ENCODE measurements around the gene HSD17B13.
"Not testable (repeated sequence)": the region's sequence is repeated elsewhere in the genome, so short reads cannot be mapped to it uniquely, and the experiment has no call there.

The HSD17B13 gene

GRCh38 chr4:87353592-87353991 is 30.9 kb upstream of the HSD17B13 start:
- Histone ChIP-seq H3K36me3 (ENCODE audit: insufficient read depth, low read length) (peaks cover 46% of the 10 kb centered on the region), H3K4me3 (ENCODE audit: low read depth in 1 of 2, low read length in 2 of 2) (no peak overlapping the region), H3K4me1 (ENCODE audit: insufficient read depth, low read length) (no peaks in the 10 kb centered on the region), H3K27me3 (ENCODE audit: insufficient read depth, low read length, poor library complexity) (no peaks in the 10 kb centered on the region), H3K4me2 (ENCODE audit: insufficient read depth, low read length) (no peak overlapping the region), H3K27ac (ENCODE audit: low read length) (no peak overlapping the region), H3K9me3 (ENCODE audit: insufficient read depth, low read length, severe bottlenecking) (no peaks in the 10 kb centered on the region), H4K20me1 (ENCODE audit: insufficient read depth, low read length) (no peaks in the 10 kb centered on the region), H2AFZ (ENCODE audit: low read depth, low read length) (no peak overlapping the region), H3K9ac (ENCODE audit: low read depth, low read length) (no peak overlapping the region), H3K79me2 (ENCODE audit: insufficient read depth, low read length) (no peaks in the 10 kb centered on the region)
- TF ChIP-seq EZH2 (IDR thresholded peaks at IDR 0.05; ENCODE audit: borderline replicate concordance, low read depth, low read length, severe bottlenecking) (no peak), CTCF (IDR thresholded peaks at IDR 0.05; ENCODE audit: borderline replicate concordance, extremely low read depth, low read length, poor library complexity, severe bottlenecking) (peak; percentile 43)
- DNase-seq (no peak), ATAC-seq (ENCODE audit: insufficient read depth, low read depth) (no peak)

GRCh38 chr4:87345139-87345538 is 22.5 kb upstream of the HSD17B13 start:
- ATAC-seq (ENCODE audit: insufficient read depth, low read depth) (no peak), DNase-seq (no peak)
- Histone ChIP-seq H3K27me3 (ENCODE audit: insufficient read depth, low read length, poor library complexity) (no peaks in the 10 kb centered on the region), H3K9ac (ENCODE audit: low read depth, low read length) (no peak overlapping the region), H3K27ac (ENCODE audit: low read length) (no peak overlapping the region), H3K4me2 (ENCODE audit: insufficient read depth, low read length) (no peak overlapping the region), H3K9me3 (ENCODE audit: insufficient read depth, low read length, severe bottlenecking) (no peaks in the 10 kb centered on the region), H3K4me3 (ENCODE audit: low read depth in 1 of 2, low read length in 2 of 2) (no peak overlapping the region), H3K79me2 (ENCODE audit: insufficient read depth, low read length) (peaks cover 5% of the 10 kb centered on the region; the same call in 1 of the 2 replicates), H3K36me3 (ENCODE audit: insufficient read depth, low read length) (peaks cover 45% of the 10 kb centered on the region), H3K4me1 (ENCODE audit: insufficient read depth, low read length) (no peaks in the 10 kb centered on the region), H2AFZ (ENCODE audit: low read depth, low read length) (no peak overlapping the region), H4K20me1 (ENCODE audit: insufficient read depth, low read length) (no peaks in the 10 kb centered on the region)
- no peak for TF ChIP-seq EZH2 (IDR thresholded peaks at IDR 0.05; ENCODE audit: borderline replicate concordance, low read depth, low read length, severe bottlenecking)
- no peak for TF ChIP-seq CTCF (IDR thresholded peaks at IDR 0.05; ENCODE audit: borderline replicate concordance, extremely low read depth, low read length, poor library complexity, severe bottlenecking)

DNA sequence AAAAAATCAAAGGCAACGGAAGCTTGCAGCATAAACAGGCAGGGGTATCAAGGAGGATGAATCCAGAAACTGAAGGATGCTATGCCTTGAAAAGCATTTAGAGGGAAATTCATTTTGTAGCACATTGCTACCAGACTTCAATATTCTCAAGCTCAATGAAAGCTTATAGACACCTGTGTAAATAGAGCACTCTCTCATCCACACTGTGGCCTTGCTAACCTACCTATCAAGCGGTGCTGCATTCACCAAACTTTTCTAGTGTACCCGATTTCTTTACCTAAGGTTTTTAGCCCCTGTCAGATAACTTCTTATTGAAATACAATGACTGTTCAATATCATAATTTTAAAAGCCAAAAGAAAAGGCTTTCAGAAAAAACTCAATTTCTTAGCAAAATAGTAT is 20.2 kb upstream of the HSD17B13 start:
- H3K9ac ChIP-seq (ENCODE audit: low read depth, low read length): no peak overlapping the region
- H3K4me2 ChIP-seq (ENCODE audit: insufficient read depth, low read length): no peak overlapping the region
- H3K79me2 ChIP-seq (ENCODE audit: insufficient read depth, low read length): peaks cover 5% of the 10 kb centered on the region; the same call in 1 of the 2 replicates
- peaks cover 67% of the 10 kb centered on the region for H3K36me3 ChIP-seq (ENCODE audit: insufficient read depth, low read length)
- H3K27me3 ChIP-seq (ENCODE audit: insufficient read depth, low read length, poor library complexity): no peaks in the 10 kb centered on the region
- no peak overlapping the region for H3K27ac ChIP-seq (ENCODE audit: low read length)
- TF ChIP-seq EZH2 (IDR thresholded peaks at IDR 0.05; ENCODE audit: borderline replicate concordance, low read depth, low read length, severe bottlenecking): no peak
- no peak for TF ChIP-seq CTCF (IDR thresholded peaks at IDR 0.05; ENCODE audit: borderline replicate concordance, extremely low read depth, low read length, poor library complexity, severe bottlenecking)
- H3K4me3 ChIP-seq (ENCODE audit: low read depth in 1 of 2, low read length in 2 of 2): no peak overlapping the region
- DNase-seq (no peak), ATAC-seq (ENCODE audit: insufficient read depth, low read depth) (no peak)
- H3K9me3 ChIP-seq (ENCODE audit: insufficient read depth, low read length, severe bottlenecking): no peaks in the 10 kb centered on the region
- H4K20me1 ChIP-seq (ENCODE audit: insufficient read depth, low read length): no peaks in the 10 kb centered on the region
- no peak overlapping the region for H2AFZ ChIP-seq (ENCODE audit: low read depth, low read length)
- H3K4me1 ChIP-seq (ENCODE audit: insufficient read depth, low read length): no peaks in the 10 kb centered on the region

DNA sequence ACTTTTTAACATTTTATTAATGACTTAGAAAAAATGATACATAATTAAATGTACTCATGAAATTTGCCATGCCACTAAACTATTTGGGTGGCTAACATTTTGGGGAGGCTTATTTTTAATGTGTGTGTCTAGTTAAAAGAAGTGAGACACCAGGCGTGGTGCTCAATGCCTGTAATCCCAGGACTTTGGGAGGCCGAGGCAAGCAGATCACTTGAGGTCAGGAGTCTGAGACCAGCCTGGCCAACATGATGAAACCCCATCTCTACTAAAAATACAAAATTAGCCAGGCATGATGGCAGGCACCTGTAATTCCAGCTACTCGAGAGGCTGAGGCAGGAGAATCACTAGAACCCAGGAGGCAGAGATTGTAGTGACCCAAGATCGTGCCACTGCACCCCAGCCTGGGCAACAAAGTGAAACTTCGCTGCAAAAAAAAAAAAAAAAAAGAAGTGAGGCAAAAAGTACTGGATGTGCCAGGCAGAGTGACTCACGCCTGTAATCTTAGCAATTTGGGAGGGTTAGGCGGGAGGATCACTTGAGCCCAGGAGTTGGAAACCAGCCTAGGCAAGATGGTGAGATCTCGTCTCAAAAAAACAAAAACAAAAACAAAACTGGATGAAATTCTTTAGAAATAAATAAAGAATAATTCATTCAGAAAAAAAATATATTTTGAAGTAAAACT is 19.4 kb upstream of the HSD17B13 start:
- not testable (repeated sequence) for DNase-seq; H3K4me2 ChIP-seq (ENCODE audit: insufficient read depth, low read length)

More for the DNA sequence above, 19.4 kb upstream of the HSD17B13 start:
- not testable (repeated sequence) for ATAC-seq (ENCODE audit: insufficient read depth, low read depth); H3K4me3 ChIP-seq (ENCODE audit: low read depth in 1 of 2, low read length in 2 of 2); H3K9me3 ChIP-seq (ENCODE audit: insufficient read depth, low read length, severe bottlenecking); H3K79me2 ChIP-seq (ENCODE audit: insufficient read depth, low read length); H3K4me1 ChIP-seq (ENCODE audit: insufficient read depth, low read length); H3K27me3 ChIP-seq (ENCODE audit: insufficient read depth, low read length, poor library complexity); H2AFZ ChIP-seq (ENCODE audit: low read depth, low read length); H3K9ac ChIP-seq (ENCODE audit: low read depth, low read length); H4K20me1 ChIP-seq (ENCODE audit: insufficient read depth, low read length); H3K27ac ChIP-seq (ENCODE audit: low read length)
- H3K36me3 ChIP-seq (ENCODE audit: insufficient read depth, low read length): peaks cover 75% of the 10 kb centered on the region
